ENCODE data around the gene GNG12. TPM values are rescaled to one million over a fixed set of nuclear protein-coding genes. Genes with fewer than 3 reads are reported as not detected.

GNG12 gene
- polyA plus RNA-seq, 1 donor: 34.5 TPM

- no peak for DNase-seq (ENCODE audit: low read depth)
Observed at GRCh38 chr1:67753776-67754525, 79.3 kb downstream of the GNG12 start.

- no peak for DNase-seq (ENCODE audit: low read depth)
Observed at GRCh38 chr1:67752306-67752705, 81.0 kb downstream of the GNG12 start.

GRCh38 chr1:67750691-67751054 is 82.6 kb downstream of the GNG12 start:
- no peak for DNase-seq (ENCODE audit: low read depth)

- DNase-seq (ENCODE audit: low read depth): no peak
Observed at GRCh38 chr1:67749844-67750690, 83.2 kb downstream of the GNG12 start.

DNA sequence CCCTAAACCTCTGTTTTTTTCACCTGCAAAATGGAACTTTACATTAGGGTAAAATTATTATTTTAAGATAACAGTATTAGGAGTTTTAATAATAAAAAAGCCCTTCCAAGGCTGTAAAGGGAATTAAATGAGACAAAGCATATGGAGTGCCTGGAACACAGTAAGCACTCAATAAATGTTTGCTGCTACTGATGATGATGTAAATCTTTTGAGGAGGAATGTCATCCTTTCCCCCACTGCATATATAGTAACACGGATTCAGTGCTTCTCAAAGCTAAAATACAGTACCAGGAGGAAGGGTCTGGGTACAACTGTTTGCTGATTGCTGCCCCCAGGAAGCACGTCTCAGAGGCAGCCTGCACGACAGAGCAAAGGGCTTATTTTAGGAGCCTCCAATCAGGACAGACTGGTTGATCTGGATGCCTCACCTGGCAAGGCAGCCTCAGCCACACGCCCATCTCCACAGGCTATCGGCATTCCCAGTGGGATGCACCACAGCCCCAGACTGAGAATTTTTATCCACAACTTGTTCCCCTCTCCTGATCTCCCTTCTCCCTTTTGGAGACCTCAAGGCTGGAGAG is 83.9 kb downstream of the GNG12 start:
- no peak for DNase-seq (ENCODE audit: low read depth)

GRCh38 chr1:67748630-67749029 is 84.6 kb downstream of the GNG12 start:
- no peak for DNase-seq (ENCODE audit: low read depth)

GRCh38 chr1:67747671-67748546 is 85.4 kb downstream of the GNG12 start:
- DNase-seq (ENCODE audit: low read depth): no peak

- DNase-seq (ENCODE audit: low read depth): no peak
Observed at GRCh38 chr1:67745875-67746698, 87.2 kb downstream of the GNG12 start.

DNA sequence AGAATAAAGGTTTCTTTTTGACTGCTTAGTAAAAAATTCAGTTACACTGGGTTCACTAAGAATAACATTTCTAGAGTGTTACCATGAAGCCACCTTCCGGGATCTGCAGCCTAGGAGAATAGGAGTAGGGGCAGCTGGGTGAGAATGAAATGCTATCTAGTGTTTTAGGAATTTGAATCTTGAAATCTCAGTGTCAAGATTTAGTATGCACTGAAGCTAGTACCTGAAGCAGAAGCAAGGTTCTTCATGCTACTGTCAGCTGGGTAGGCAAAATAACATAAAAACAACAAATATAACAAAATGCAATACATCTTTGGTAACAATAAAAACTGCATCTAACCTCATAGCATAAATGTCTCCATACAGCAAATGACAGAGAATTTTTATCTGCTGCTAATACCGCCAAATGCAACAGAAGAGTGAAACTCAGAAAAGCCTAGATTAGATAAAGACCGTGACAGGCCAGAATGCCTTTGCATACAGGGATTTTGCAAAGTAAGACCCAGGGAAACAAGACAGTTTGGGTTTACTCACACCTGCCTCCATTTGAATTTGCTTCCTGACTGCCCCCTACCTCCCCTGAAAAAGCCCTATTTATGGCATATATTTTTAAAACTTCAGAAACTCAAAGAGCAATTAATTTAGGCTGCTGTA is 90.1 kb downstream of the GNG12 start:
- no peak for DNase-seq (ENCODE audit: low read depth)

DNA sequence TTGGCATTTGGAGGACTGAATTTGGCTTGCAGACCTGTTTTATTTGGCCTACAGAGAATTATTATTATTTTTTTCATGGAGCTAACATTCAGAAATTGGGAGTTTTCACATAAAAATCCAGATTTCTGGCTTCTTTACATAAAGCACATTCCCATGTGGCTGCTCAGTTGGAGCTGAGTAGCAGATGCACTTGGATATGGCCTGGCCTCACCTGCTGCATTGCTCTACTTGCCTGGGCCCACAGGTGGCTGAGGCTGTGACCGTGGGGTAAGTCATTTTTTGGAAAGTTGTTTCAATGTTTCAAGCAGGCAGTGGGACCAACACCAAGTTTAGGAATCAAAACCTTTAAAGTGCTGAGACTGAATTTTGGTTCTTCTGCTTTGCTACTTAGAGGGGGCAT is 91.5 kb downstream of the GNG12 start:
- no peak for DNase-seq (ENCODE audit: low read depth)

GRCh38 chr1:67741121-67741520 is 92.1 kb downstream of the GNG12 start:
- no peak for DNase-seq (ENCODE audit: low read depth)

DNA sequence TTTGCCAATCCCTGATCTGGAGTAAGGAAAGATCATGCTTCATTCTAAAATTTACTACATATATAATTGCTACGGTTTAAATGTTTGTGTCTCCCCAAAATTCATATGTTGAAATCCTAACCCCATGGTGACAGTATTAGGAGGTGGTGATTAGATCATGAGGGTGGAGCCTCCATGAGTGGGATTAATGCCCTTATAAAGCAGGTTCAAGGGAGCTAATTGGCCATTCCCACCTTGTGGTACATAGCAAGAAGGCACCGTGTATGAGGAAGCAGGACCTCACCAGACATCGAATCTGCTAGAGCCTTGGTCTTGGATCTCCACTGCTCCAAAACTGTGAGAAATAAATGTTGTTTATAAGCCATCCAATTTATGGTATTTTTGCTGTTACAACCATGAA is 92.7 kb downstream of the GNG12 start:
- no peak for DNase-seq (ENCODE audit: low read depth)

- no peak for DNase-seq (ENCODE audit: low read depth)
Observed at GRCh38 chr1:67739361-67739760, 93.9 kb downstream of the GNG12 start.

DNA sequence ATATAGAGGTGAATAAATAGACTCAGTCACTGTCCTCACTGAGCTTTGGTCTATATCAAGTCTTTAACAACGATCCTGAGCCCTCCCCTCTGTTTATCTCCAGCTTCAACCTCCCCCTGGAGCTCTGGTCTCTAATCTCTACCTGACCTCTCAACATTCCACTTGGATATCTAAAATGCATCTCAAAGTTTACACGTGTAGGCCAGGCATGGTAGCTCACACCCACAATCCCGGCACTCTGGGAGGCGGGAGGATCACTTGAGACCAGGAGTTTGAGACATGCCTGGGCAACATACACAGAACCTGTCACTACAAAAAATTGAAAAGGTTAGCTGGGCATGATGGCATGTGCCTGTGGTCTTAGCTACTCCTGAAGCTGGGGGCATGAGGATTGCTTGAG is 94.9 kb downstream of the GNG12 start:
- no peak for DNase-seq (ENCODE audit: low read depth)

- DNase-seq (ENCODE audit: low read depth): no peak
Observed at GRCh38 chr1:67737875-67738274, 95.4 kb downstream of the GNG12 start.

DNA sequence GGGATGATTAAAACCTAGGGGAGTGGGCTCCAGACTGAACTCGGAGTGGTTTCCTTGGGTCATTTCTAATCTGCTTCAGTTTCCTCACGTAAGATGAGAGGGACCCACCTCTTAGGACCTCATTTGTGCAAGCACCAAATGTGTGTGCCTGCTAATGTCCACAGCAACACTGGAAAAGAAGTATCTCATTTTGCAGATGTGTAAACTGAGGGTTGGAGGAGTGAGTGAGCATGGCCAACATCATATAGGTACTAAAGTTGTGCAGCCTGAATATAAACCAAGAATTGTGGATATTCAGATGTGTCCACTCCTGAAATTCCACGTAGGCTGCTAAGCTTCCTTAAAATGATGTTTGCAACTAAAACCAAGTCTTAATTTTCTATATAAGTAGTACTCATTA is 96.5 kb downstream of the GNG12 start:
- no peak for DNase-seq (ENCODE audit: low read depth)

- no peak for DNase-seq (ENCODE audit: low read depth)
Observed at GRCh38 chr1:67735806-67736627, 97.2 kb downstream of the GNG12 start.

DNA sequence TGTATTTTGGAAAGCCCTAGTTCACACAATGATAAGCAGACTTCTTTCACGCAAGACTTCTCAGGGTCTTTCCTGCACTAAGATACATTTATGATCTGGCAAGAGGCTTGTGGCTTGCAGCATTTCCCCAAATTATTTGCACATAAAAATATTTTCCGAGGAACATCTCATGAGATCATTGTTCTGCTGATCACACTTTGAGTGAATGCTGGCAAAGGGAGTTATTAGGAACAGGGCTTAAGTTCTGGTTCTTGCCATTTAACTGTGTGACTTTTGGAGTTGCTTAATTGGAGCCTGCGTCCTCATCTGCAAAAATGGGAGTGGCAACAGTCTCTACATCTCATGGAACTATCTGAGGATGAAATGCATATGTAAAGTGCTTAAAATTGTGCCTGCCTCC is 98.1 kb downstream of the GNG12 start:
- DNase-seq (ENCODE audit: low read depth): no peak

- no peak for DNase-seq (ENCODE audit: low read depth)
Observed at GRCh38 chr1:67734323-67734690, 99.0 kb downstream of the GNG12 start.

Measured in forelimb muscle (tissue), 1 donor.